Measurements from ENCODE around the gene FGF3. TPM values are rescaled to one million over a fixed set of nuclear protein-coding genes. Genes with fewer than 3 reads are reported as not detected.

FGF3 gene
- total RNA-seq, 3 donors from 2014 or later: not detected

DNA sequence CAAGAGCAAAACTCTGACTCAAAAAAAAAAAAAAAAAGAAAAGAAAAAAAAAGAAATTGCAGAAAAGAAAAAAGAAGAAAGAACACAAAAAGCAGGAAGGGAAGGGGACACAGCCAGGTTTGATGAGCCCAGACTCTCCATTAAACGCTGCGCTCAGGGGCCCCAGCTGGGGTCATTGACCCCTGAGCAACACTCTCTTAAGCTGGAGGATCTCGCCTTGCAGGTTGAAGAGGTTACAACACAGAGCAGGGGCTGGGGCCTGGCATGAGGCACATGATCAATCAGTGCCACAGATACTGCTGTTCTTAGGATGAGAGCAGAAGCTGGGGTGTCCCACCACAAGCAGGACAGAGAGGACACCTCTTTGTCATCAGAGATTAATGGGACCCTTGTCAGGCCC lies 7.8 kb downstream of the FGF3 start:
- intact Hi-C loops (cut with DNase I; ENCODE audit: low total_unique reads): no loop called here
- TF ChIP-seq POLR2AphosphoS5 (IDR thresholded peaks at IDR 0.05) (no peak), POLR2A (IDR thresholded peaks at IDR 0.05) (no peak)
- TF ChIP-seq, protein P1, sequence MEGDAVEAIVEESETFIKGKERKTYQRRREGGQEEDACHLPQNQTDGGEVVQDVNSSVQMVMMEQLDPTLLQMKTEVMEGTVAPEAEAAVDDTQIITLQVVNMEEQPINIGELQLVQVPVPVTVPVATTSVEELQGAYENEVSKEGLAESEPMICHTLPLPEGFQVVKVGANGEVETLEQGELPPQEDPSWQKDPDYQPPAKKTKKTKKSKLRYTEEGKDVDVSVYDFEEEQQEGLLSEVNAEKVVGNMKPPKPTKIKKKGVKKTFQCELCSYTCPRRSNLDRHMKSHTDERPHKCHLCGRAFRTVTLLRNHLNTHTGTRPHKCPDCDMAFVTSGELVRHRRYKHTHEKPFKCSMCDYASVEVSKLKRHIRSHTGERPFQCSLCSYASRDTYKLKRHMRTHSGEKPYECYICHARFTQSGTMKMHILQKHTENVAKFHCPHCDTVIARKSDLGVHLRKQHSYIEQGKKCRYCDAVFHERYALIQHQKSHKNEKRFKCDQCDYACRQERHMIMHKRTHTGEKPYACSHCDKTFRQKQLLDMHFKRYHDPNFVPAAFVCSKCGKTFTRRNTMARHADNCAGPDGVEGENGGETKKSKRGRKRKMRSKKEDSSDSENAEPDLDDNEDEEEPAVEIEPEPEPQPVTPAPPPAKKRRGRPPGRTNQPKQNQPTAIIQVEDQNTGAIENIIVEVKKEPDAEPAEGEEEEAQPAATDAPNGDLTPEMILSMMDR (IDR thresholded peaks at IDR 0.05): no peak
- Histone ChIP-seq H3K27ac (no peak overlapping the region), H3K36me3 (no peaks in the 10 kb centered on the region), H3K4me3 (no peak overlapping the region), H3K27me3 (peaks cover 0 to 31% of the 10 kb centered on the region in 2 donors), H3K9me3 (no peaks in the 10 kb centered on the region), H3K4me1 (no peaks in the 10 kb centered on the region)
- DNase-seq (ENCODE audit: low spot score in 2 of 2): no peak

- TF ChIP-seq, protein P1 (IDR thresholded peaks at IDR 0.05): no peak
- Histone ChIP-seq H3K4me3 (no peak overlapping the region), H3K36me3 (no peaks in the 10 kb centered on the region), H3K27ac (no peak overlapping the region), H3K9me3 (no peaks in the 10 kb centered on the region), H3K27me3 (peaks cover 0 to 22% of the 10 kb centered on the region in 2 donors), H3K4me1 (no peaks in the 10 kb centered on the region)
- DNase-seq (ENCODE audit: low spot score in 2 of 2): no peak
- intact Hi-C loops (cut with DNase I; ENCODE audit: low total_unique reads): no loop called here
Measured at GRCh38 chr11:69810289-69811118, 8.7 kb downstream of the FGF3 start.

- no peak for DNase-seq (ENCODE audit: low spot score in 2 of 2)
- peaks cover 0 to 9% of the 10 kb centered on the region in 2 donors for H3K27me3 ChIP-seq
- no peaks in the 10 kb centered on the region for H3K36me3 ChIP-seq
- H3K27ac ChIP-seq: no peak overlapping the region
- H3K9me3 ChIP-seq: no peaks in the 10 kb centered on the region
- H3K4me3 ChIP-seq: no peak overlapping the region
- intact Hi-C loops (cut with DNase I; ENCODE audit: low total_unique reads): no loop called here
- H3K4me1 ChIP-seq: no peaks in the 10 kb centered on the region
- TF ChIP-seq POLR2A (IDR thresholded peaks at IDR 0.05) (no peak), POLR2AphosphoS5 (IDR thresholded peaks at IDR 0.05) (no peak)
- TF ChIP-seq, protein P1 (IDR thresholded peaks at IDR 0.05): no peak
Measured at GRCh38 chr11:69808667-69809086, 10.5 kb downstream of the FGF3 start.

GRCh38 chr11:69807106-69807815 lies 12.0 kb downstream of the FGF3 start:
- DNase-seq (ENCODE audit: low spot score in 2 of 2): no peak
- TF ChIP-seq, protein P1 (IDR thresholded peaks at IDR 0.05): no peak
- TF ChIP-seq POLR2AphosphoS5 (IDR thresholded peaks at IDR 0.05) (no peak), POLR2A (IDR thresholded peaks at IDR 0.05) (no peak)
- Histone ChIP-seq H3K36me3 (no peaks in the 10 kb centered on the region), H3K4me1 (no peaks in the 10 kb centered on the region), H3K27me3 (peaks cover 0 to 9% of the 10 kb centered on the region in 2 donors), H3K4me3 (no peak overlapping the region), H3K27ac (no peak overlapping the region), H3K9me3 (no peaks in the 10 kb centered on the region)
- intact Hi-C loops (cut with DNase I; ENCODE audit: low total_unique reads): no loop called here
